Ovary (tissue), 3 donors: ENCODE results near the gene DMRTC2.

Experiments
- POLR2A ChIP-seq: fragments of 450-650 bp; IDR thresholded peaks from one replicate; pipeline ENCODE4 v1.6.1; 2017; ENCODE audit warnings: antibody characterized with exemption, mild to moderate bottlenecking, moderate library complexity
- TF ChIP-seq, protein P1 (sequence below), 3 donors: fragments of 450-650 bp in 2 of 3; fragments of 200-600 bp in 1 of 3; IDR thresholded peaks; one replicate each; pipeline versions ENCODE4 v1.5.1 to v1.8.0; 2016 to 2022; ENCODE audit warnings: antibody characterized with exemption in 3 of 3, mild to moderate bottlenecking in 1 of 3
- donor health status: DM: no; HTN: no; CAD: no.

DNA sequence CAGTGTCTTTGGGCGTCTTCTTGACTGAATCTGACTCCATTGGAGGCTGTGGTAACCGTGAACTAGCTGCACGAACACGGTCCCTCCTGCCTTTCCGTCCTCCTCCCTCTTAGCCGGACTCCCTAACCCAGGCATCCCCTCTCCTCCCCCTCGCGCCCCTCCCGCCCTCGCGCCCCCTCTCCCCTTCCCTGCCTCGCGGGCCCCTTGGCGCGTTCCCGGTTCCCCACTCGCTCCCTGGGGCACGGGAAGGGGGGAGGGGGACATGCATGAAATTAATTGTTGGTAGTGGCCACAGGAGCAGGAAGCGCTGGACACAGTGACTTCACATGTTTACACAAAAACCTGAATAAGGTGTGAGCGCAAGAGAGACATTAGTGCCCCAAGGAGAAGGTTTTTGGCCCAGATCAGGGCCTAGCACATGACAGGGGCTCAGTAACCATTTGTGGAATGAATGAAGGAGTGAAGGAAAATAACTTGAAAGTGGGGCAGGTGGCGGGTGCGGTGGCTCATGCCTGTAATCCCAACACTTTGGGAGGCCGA, 279 bp downstream of the DMRTC2 start:
- TF ChIP-seq, protein P1, sequence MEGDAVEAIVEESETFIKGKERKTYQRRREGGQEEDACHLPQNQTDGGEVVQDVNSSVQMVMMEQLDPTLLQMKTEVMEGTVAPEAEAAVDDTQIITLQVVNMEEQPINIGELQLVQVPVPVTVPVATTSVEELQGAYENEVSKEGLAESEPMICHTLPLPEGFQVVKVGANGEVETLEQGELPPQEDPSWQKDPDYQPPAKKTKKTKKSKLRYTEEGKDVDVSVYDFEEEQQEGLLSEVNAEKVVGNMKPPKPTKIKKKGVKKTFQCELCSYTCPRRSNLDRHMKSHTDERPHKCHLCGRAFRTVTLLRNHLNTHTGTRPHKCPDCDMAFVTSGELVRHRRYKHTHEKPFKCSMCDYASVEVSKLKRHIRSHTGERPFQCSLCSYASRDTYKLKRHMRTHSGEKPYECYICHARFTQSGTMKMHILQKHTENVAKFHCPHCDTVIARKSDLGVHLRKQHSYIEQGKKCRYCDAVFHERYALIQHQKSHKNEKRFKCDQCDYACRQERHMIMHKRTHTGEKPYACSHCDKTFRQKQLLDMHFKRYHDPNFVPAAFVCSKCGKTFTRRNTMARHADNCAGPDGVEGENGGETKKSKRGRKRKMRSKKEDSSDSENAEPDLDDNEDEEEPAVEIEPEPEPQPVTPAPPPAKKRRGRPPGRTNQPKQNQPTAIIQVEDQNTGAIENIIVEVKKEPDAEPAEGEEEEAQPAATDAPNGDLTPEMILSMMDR (IDR thresholded peaks at IDR 0.05): no peak
- TF ChIP-seq POLR2A: no peak
